GM18870 (cell line): ENCODE data around the gene C17orf50.

Experiments
- ATAC-seq: cut with Tn5 transposase; IDR thresholded peaks from one replicate; pipeline ENCODE4 v1.9.1; 2021; ENCODE audit warnings: moderate library complexity; ENCODE audit not compliant: unreplicated experiment

Gene C17orf50

DNA sequence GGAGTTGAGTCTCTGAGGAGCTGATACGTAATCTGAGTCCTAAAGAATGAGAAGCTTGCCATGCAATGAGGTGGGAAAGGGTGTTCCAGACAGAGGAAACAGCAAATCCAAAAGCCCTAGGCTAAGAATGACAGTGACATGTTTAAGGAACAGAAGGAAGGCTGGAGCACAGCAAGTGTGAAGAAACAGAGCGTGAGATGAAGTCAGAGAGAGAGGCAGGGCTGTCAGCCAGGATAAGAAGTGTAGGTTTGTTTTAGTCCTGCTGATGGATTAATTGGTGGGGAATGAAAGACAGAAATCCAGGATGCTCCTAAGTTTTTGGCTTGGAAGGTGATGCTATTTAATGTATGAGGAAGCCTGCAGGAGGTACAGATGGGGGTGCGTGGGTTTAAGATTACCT lies 20.3 kb downstream of the C17orf50 start:
- ATAC-seq: no peak

DNA sequence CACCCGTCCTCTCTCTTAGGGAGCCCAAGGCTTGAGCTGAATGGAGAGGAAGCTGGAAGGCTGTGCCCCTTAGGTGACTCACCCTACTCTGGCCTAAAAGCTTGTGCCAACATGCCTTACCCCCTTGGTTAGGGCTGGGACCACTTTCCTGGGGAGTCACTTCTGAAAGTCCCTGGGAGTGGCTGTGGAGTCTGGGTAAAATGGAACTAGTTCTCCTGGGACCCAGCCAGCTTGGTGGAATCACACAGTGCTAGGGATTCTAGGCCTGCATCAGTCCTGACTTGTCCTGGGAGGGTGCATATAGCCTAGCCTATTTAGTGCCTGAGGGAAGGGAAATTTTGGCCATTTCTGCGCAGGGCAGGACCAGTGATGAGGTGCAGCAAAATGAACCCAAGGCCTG lies 24.2 kb downstream of the C17orf50 start:
- ATAC-seq: no peak

DNA sequence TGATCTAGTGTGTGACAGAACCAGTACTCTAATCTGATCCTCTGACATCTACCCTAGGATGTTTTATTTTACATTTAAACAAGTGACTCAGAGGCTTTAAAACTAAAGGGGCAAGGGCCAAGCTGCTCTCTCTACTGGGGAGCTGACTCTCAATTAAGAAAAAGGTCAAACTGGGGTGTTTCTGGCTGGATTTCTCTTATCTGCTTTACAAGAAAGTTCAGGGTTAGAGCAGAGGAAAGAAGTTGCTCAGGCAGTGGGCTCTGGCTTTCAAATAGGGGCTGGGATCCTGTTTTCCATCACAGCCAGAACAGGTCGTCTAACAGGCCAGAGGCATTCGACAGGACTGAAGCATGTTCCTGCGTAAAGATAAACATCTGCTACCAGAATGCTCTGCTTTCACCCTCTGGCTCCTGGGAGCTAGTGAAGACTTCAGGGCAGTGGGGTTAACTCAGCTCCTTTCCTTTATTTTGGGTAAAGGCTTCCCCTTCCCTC lies 26.3 kb downstream of the C17orf50 start:
- no peak for ATAC-seq

DNA sequence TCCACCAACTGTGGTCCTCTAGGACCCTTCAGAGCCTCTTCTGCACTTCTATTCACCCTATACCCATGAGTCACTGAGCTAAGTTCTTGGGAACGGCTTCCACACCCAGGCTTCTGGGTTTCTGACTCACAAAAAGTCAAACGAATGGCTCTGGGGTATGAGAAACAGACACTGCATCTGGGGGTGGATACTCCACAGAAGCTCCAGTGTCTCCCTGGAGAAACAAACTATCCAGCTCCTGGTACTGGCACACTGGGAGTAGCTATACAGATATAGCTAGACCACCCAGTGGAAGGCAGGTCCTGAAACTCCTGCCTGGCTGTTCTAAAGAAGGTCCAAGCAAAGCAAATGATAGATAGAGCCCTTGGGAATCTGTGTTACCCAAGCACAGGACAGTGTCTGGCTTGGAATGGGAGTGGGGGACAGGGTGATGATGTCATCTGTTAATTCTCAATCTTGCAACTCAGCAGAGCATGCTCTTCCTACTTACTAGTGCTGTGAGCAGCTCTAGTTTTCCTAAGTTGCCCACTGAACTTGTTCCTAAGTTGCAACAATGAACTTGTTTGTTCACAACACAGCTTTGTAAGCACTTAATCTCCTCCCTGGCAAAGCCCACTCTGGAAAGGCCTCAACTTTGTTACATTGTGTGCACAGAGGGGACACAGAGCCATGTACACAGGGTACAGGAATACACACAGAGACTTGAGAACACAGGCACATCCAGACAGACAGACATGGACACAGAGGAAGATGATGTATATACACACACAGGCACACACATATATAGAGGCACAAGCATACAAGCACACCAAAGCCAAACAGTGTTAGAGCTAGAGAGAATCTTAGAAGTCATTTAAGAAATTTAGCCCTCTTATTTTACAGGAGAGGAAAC lies 28.0 kb downstream of the C17orf50 start:
- no peak for ATAC-seq

DNA sequence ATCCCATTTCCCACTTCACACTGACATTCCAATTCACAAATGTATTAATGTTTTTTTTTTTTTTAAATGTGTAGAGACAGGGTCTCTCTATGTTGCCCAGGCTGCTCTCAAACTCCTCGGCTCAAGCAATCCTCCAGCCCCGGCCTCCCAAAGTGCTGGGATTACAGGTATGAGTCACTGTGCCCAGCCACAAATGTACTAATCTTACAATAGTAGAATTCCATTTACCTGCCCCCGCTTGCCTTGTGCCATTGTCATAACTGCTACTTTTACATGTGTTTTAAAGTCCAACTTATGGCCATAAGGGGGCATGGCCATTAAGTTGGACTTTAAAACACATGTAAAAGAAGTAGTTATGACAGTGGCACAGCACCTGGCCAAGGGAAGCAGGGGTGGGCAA lies 30.2 kb downstream of the C17orf50 start:
- ATAC-seq: no peak

DNA sequence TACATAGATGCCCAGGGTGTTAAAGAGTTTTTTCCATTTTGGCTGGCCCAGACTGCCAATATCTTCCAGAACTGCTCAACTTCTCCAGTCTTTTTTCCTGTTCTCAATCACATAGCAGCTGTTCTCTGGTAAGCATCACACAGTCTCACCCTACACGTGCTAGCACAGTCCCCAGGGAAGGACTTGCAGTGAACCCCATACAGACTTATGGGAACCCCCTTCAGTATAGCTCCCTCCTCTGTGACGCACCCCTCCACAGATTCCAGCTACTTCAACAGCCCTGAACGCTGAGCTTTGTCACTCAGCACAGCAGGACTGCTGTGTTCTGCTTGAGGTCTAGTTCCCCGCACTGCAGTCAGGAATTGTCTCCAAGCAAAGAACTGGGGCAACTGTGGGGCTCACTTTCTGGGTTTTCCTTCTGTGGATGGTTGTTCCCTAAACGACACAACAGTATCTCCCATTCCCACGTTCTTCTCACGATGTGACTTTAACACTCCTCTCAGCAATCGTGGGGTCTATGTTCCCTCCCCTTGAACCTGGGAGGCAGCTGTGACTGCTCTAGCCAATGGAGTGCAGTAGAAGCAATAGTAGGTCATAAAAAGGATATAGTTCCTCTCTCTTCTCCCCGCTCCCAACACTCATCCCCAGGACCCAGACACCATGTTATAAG lies 31.1 kb downstream of the C17orf50 start:
- no peak for ATAC-seq

DNA sequence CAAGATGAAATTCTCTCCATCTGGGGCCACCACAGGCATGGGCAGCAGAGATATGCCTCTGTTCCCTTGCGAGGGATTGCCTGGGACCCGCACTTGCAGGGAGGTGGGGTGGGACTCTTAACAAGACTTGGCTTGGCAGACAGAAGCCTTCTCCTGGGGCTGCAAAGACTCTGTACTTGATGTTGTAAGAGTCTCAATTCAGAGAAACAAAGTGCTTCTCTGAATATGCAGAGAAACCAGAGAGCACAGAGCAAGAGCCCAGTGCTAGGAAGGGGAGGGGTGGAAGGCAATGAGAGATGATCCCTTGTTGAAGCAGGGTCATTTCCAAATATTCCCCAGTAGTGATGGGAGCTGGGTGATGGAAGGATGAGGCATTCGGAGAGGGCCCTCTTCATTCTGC lies 32.6 kb downstream of the C17orf50 start:
- no peak for ATAC-seq

DNA sequence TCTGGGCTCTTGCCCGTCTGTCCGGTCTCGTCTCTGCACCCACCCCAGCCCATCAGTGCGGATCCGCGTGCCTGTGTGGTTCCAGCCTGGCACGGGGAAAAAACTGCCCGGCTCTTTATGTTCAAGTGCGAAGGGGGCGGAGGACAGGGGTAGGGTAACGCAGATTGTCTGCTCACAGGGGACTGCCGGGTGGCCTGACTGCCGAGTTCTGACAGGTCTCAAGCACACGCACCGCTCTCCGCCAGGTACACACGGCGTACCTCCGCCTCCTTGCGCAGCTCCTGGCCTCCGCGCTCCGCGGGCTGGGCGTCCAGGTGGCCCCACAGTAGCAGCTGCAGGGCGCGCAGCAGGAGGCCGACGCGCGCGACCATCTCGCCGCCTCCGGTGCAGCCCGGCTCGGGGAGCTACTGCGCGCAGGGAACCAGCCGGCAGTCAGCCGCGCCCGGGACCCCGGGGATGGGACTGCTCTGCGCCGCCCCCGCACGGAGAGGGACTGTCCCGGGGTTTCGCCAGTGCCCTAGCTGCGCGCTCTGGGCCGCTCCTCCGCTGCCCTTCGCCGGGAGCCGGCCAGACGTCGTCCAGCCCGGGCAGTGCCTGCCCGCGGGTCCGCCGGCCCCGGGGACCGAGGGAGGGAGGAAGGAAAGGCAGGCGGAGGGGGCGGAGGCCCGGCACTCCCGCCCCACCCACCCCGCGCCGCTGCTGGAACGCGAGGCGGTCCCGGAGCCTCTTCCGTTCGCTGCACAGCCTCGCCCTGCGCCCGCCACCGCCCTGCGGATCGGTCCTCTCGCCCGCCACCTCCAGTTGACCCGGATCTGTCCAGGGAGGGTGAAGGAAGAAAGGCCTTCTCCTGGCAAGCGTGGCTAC lies 34.6 kb downstream of the C17orf50 start, which contains the start of gene MMP28:
MMP28 (minus strand) TSS at position 635 of the 864 bp plus-strand sequence; CDS start at position 371, 264 bp downstream.
- ATAC-seq: no peak

DNA sequence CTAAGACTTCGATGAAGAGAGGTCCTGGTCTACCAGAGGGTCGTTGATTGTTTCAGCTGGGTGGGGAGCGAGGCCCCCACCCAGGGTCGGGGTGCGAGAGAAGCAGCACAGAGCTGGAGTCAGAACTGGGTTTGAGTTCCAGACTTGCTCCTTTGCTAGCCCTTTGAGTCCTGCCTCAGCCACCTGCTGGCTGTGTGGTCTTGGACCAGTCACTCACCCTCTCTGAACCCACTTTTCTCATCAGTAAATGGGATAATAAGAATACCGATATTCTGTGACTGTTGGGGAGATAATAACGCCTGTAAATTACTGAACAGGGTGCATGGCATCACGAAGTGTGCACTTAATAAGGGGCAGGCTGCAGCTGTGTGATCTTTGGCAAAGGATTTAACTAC lies 35.2 kb downstream of the C17orf50 start:
- ATAC-seq: no peak

DNA sequence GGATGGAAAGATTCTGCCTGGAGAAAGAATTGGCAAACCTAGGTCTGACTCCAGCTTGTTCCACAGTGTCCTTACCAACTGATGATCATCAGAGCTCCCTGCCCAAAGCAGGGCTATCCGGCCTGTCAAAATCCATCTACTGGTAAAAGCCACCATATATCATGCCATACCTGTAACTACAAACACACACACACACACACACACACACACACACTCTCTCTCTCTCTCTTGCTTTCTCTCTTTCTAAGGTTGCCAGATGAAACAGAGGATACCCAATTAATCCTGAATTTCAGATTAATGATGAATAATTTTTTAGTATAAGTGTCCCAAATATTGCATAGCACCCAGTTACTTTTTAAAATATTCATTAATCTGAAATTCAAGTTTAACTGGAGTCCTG lies 36.3 kb downstream of the C17orf50 start:
- no peak for ATAC-seq

DNA sequence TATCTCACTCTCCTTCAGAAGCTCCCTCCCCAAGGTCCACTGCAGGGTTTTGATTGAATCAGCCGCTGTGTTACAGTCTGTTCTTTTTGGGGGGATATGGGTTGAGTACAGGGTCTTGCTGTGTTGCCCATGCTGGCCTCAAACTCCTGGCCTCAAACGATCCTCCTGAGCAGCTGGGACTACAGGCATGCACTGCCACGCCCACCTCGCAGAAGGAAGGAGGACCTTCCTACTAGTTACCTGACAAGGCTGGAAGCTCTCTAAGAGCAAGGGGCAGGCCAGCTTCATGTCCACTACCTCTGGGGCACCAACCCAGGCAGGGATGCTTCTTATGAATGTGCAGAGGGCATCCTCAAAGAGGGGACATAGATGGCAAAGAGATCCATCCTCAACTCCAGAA lies 36.7 kb downstream of the C17orf50 start:
- no peak for ATAC-seq

DNA sequence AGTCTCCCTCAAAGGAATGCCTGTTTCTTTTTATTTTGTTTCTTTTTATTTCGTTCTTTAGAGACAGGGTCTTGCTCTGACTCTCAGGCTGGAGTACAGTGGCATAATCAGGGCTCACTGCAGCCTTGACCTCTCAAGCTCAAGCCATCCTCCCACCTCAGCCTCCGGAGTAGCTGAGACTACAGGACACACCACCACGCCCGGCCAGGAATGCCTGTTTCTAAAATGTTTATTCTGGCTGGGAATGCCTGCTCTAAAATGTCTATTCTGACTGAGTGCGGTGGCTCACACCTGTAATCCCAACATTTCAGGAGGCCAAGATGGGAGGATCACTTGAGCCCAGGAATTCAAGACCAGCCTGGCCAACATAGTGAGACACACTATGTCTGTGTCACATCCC lies 37.2 kb downstream of the C17orf50 start:
- ATAC-seq: no peak

DNA sequence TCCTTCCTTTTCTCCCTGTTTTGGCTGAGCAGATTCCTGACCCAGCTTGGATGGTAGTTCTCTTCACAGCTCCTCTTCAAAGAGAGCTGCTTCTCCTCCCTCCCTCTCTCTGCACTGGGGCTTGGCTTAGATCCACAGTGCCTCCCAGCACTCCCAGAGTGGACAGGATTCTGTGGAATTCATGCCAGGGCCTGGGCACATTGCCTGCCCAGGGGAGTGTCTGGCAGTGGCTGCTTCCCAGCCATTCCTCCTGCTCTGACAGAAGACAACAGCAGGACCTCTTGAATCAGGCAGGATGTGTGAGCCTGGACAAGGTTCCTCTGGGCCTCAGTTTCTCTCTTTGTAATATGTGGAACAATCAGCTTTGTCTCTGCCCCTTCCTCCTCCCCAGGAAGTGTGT lies 39.3 kb downstream of the C17orf50 start:
- no peak for ATAC-seq

DNA sequence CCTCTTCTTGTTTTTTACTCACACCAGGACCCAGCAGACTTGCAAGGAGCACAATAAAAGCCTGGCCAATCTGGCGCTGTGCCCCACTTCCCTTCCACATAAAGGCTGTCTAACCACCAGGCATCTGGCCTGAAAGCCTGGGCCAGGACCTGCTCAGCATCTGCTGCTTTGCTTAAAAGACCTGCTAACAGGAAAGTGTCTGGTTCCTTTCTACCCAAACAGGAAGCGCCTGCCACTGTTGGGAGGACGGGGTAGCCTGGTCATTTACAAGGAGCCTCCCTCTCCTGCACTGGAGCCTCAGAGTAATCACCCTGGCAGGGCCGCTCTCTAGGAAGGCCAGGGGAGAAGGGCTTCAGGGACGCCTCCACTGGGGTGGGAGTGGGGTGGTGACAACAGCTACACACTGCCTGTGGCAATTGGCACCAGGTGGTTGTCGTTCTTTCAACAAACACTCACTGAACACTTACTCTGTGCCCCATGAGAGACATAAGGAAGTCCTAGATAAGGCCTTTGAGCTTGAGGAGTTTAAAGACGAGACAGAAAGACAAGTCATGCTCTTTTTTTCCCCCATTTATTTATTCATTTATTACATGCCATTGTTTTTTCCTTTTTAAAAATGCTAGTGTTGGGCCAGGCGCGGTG lies 41.0 kb downstream of the C17orf50 start:
- ATAC-seq: no peak

DNA sequence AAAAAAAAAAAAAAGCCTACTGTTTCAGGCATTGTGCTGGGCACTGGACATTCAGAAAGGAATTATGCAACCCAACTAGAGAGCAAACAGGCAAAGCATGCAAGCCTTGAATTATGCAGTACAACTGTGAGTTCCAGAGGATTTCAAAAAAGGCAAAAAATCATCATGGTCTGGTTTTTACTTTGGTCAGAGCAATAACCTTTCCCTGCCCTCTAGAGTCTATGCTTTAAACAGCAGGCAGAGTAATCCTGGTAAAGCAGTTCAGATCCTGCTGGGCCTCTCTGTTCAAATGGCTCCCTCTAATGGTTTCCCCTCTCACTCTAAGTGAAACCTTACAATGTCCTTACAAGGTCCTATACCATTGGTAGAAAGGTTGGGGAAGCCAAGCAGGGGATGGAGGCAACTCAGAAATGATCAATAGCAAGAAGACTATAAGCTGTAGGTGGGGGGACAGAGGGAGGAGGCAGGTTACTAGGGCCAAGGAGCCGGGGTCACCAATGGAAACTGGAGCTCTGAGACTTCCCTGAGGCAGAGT lies 44.0 kb downstream of the C17orf50 start:
- ATAC-seq: no peak

DNA sequence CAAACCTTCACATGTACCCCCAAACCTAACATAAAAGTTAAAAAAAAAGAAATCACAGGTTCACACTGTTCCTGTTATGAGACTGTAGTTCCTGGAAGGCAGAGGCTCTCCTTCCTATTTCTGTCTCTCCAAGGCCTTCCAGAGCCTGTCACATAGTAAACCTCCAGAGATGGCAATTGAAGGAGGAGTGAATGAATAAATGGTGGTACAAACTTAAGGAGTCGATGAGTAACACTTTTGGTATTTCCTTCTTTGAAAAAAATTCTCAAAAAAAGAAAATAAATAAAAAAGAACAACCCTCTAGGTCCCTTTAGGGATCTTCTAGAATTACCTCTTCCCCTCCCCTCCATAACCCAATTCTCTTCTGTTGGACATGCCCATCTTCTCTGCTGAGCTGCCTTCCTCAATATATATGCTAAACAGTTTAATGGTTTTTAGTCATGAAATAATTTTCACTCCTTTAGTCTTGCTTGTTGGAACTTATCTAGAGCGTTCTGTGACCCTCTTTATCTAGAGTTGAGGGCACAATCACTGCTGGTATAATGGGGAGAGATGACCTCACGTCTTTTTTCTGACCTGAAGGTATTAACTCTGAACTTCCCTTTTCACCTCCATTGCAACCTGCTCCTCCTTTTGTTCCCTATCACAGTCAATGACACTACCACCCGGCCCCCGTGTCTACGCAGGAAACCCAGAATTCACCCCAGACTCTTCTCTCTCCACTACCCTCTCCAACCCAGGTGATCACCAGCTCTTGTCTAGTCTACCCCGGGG lies 46.9 kb downstream of the C17orf50 start:
- ATAC-seq: no peak

DNA sequence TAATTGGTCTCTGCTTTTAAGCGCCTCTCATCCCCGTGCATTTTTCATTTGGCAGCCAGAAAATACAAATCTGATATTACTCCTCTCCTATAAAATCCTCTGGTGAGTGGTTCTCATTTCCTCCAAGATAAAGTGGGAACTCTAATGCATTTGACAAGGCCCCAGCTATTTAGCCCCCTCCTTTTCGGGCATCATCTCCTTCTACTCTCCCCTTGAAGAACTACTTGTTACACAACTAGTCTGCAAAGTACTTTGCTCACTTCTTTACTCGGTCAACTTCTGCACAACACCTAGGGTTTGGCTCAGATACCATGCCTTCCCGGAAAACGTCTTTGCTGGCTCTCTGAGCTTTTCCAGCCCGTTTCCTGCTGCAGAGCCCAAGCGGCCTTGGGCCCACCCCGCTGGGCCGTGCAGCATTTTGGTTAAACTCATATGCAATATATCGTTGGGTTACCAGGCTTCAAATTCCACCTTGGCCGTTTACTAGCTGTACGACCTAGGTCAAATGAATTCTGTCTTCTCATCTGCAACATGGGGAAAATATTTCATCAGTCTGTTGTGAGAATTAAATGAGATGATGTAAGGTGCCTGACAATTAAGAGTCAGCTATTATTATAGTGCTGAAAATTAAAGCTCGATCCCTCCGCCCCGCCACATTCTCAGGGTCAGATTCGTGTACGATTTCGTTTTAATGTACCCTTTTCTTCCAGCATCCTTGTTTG lies 47.7 kb downstream of the C17orf50 start:
- no peak for ATAC-seq

DNA sequence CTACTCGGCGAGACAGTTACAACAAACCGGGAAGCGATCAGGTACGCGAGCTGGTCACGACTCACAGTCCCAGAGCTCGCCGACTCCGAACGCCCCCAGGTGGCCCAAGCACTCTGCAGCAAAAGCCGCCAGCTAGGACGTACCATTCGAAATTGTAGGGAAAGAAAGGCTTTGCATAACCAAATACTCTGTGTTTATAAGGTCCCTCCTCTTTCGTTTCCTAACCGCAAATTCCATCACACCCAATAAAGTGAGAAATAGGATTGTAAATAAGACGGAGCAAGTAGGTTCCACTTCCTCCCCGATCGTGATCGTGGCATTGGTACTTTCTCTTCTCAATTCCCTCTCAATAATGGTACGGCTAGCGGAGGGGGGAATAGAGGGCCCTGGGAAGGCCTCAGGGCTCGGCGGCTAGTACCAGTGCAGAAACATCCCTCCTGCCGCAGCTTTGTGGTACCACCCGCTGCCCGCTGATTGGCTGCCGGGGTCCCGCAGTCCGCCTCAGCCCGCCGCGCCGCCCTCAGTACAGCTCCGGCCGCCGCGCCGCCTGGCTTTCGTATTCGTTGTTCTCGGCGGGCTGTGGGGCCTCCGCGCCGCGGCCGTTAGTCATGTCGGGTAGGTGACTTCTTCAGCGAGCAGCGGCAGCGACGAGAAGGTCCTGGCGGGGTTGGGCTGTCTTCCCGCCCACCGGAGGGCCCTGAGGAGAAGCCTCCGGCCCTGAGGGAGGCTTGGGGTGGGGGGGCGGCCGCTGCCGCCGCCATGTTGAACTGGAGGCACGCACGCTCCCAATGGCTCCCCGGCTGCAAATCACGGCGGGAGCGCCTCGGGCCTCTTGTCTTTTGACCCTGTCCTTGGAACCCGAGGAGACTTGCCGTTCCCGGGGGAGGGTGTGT lies 48.5 kb downstream of the C17orf50 start, which contains the start of gene TAF15:
TAF15 (plus strand) TSS at position 523 of the 893 bp plus-strand sequence; CDS start at position 609, 86 bp downstream.
- peak; percentile 79 for ATAC-seq
